GM18951 (cell line): ENCODE results near the gene GRIA3.
"Not testable (repeated sequence)": the region's sequence is repeated elsewhere in the genome, so short reads cannot be mapped to it uniquely, and the experiment has no call there.

Source experiments
- POLR2A ChIP-seq: IDR thresholded peaks from 4 replicates; pipeline ENCODE4 v1.6.1; 2011; ENCODE audit warnings: mild to moderate bottlenecking; ENCODE audit not compliant: insufficient read length, insufficient read depth; ENCODE audit errors: extremely low read depth
- in situ Hi-C: fragments of 300-500 bp; cut with MboI; formaldehyde crosslinking; loops from one replicate; pipeline ENCODE4 v1.12.0; 2022; ENCODE audit warnings: low sequenced_read_pairs, mixed read lengths, inconsistent platforms; ENCODE audit not compliant: unreplicated experiment

Gene GRIA3

GRCh38 chrX:123263270-123263669 lies 79.2 kb downstream of the GRIA3 start:
- TF ChIP-seq POLR2A: no peak
- in situ Hi-C loops: no loop called here

- in situ Hi-C loops: no loop called here
- TF ChIP-seq POLR2A: no peak
These were observed 79.7 kb downstream of the GRIA3 start for GRCh38 chrX:123263747-123264146.

DNA sequence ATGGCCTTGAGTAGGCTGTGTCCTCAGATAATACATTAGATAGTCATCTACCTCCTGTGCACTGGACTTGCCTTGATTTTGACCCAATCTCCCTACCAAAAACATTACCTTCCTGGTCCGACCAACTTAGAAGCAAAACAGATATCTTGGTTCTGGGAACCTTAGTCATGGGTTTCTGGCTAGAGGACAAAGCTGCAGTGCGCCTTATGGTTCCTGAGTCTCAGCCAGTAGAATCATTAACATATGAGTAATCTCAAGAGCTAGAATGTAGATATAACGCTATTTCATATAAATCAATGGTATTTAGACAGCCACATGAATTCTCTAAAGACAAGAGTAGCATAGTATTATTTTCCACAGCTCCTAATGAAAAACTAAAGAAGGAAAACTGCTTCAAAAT lies 83.1 kb downstream of the GRIA3 start:
- in situ Hi-C loops: no loop called here
- TF ChIP-seq POLR2A: no peak

GRCh38 chrX:123271902-123272301 lies 87.8 kb downstream of the GRIA3 start:
- no peak for TF ChIP-seq POLR2A
- in situ Hi-C loops: no loop called here

- in situ Hi-C loops: no loop called here
These were observed 88.6 kb downstream of the GRIA3 start for GRCh38 chrX:123272630-123273029.

DNA sequence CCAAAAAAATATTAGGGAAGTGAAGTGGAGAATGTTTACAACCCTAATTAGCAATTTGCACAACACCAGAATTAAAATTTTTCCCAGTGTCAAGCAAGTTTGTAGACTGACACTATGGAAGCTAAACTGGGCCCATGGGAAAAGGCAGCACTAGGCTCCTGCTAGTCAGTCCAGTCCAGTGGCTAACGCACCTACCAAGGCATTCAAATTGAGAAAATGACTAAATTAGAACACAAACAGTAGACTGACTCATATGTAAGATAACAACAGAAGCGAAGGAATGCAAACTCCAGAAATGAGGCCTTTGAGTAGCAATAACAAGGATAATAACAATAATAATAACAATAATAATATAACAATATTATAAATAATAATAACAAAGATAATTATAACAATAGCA lies 90.7 kb downstream of the GRIA3 start:
- in situ Hi-C loops: no loop called here
- TF ChIP-seq POLR2A: no peak

More at GRCh38 chrX:123272630-123273029, 88.6 kb downstream of the GRIA3 start:
- TF ChIP-seq POLR2A: no peak

DNA sequence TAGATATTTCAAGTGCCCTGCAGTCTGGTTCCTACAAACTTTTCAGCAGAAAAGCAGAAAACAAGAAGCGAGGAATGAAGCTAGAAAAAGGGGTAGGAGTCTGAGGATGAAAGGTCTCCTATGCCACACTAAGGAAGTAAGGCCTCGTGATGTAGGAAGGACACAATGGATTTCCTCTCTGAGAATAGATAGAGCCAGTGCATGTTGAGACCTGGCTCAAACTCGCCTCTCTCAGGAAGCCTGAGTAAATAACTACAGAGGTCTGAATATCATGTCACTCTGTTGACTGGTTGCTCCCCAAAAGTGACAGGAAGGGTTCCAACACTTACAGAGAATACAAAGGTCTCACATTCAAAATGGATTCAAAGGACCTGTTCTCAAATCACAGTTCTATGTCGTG lies 93.3 kb downstream of the GRIA3 start:
- in situ Hi-C loops: no loop called here
- TF ChIP-seq POLR2A: no peak

DNA sequence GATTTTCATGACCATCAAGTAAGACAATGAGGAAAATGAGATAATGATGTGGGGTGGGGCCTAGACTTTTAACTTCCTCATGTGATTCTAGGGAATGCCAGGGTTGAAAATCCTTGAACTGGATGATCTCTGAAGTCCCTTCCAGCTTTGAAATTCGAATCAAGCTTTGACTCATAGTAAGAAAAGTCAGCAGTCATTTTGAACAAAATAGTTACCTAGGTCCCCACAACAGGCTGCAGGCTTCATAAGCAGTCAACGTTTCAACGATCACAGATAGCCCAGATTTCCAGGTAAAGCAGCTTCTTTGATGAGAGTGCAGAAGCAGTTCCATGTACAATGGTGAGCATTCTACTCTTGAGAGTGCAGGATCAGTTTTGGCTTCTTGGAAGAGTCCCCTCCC lies 93.7 kb downstream of the GRIA3 start:
- no peak for TF ChIP-seq POLR2A
- in situ Hi-C loops: no loop called here

DNA sequence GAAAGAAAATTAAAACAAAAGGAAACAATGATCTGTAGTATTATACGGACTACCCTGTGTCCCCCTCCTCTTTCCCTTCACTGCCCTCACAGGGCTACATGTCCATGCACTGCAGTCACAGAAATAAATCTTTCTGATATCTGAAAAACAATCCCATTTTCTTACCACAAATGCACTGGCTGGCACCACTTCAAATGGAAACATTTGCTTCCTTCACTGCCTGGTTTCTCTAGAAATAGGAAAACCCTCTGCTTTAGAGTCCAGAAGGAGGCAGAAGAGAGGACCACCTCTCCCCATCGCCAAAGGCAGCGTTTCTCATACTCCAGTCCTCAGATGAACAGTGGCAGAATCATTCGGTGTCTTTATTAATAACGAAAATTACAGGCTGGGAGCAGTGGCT lies 98.2 kb downstream of the GRIA3 start:
- in situ Hi-C loops: no loop called here
- no peak for TF ChIP-seq POLR2A

GRCh38 chrX:123283407-123283806 lies 99.3 kb downstream of the GRIA3 start:
- in situ Hi-C loops: not testable (repeated sequence)

DNA sequence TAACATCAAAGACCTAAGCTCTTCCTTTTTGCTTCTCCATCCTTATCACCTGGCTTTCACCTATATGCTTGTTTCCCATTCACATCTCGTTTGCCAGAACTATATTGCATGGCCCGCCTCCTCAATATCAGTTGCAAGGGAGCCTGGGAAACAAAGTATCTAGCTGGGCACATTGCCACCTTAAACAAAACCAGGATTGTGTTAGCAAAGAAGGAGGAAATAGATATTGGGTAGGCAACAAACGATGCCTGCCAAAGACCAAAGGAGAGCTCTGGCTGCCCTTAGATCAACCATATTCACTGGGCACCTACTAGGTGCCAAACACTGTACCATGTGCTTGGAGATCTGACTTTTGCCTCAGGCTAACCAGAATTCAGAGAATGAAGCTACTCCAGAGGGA lies 107.5 kb downstream of the GRIA3 start:
- in situ Hi-C loops: no loop called here
- no peak for TF ChIP-seq POLR2A

DNA sequence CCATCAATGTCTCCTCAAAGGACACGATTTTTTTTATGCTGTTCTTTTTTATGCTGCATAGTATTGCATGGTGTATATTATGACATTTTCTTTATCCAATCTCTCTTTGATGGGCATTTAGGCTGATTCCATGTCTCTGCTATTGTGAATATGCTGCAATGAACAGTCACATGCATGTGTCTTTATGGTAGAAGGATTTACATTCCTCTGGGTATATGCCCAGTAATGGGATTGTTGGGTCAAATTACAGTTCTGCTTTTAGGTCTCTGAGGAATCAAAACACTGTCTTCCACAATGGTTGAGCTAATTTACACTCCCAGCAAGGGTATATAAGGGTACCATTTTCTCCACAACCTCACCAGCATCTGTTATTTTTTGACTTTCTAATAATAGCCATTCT lies 113.9 kb downstream of the GRIA3 start:
- in situ Hi-C loops: no loop called here

DNA sequence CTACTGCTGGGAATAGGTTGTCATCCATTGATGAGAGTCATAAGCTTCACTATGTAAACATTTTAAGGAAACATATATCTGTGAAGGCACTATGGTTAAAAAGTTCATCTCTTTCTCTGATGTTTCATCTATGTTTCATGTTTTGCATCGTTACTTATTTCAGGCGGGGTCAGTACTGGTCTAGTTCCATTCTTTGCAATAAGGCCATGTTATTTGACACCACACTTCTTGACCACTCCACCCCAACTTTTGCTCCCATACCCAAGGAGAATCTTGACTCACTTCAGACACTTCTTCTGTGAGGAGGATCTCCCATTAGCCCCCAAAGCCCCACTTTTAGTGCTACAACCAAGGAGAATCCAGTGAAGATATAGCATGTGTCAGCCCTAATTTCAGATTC lies 119.4 kb downstream of the GRIA3 start:
- in situ Hi-C loops: no loop called here
- no peak for TF ChIP-seq POLR2A

More for the DNA sequence above, 113.9 kb downstream of the GRIA3 start:
- no peak for TF ChIP-seq POLR2A

DNA sequence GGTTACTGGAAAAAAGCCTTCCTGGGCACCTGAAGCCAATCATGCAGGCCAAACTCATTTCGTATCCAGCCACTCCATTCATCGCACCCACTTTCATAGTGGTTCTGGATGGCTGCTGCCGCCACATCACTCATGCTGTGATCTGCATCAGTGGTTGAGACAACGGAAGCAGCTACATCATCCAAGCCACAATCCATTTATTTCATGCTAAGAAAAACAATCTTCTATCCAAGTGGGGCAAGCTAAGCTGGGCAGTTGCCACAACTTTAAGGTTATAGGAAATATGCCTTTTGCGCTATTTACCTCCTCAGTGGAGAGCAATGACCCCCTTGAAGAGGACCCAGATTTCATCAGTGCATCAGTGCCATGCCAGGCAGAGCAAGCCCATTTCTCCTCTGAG lies 124.6 kb downstream of the GRIA3 start:
- in situ Hi-C loops: no loop called here
- no peak for TF ChIP-seq POLR2A

- TF ChIP-seq POLR2A: no peak
- in situ Hi-C loops: no loop called here
These were observed 126.0 kb downstream of the GRIA3 start for GRCh38 chrX:123310112-123310511.
